ENCODE results near the gene ADCY2. TPM values are rescaled to one million over a fixed set of nuclear protein-coding genes. Genes with fewer than 3 reads are reported as not detected.

Gene ADCY2
- total and polyA plus RNA-seq, 9 of the 15 experiments (the other 6 are each of a cell fraction or from before 2014, with no cell fraction given) = 0.01 to 0.15 (median 0.03) TPM; not detected in 5

- no peaks in the 10 kb centered on the region for H3K79me2 ChIP-seq (ENCODE audit: control insufficient read depth, insufficient read depth, low read length)
- BruUV-seq (replicated peaks) = no TSS peak
- no peaks in the 10 kb centered on the region for H3K36me3 ChIP-seq (ENCODE audit: control insufficient read depth, insufficient read depth, low read length)
- no peaks in the 10 kb centered on the region for H3K4me1 ChIP-seq (replicated peaks in 1 of 2; ENCODE audit: control insufficient read depth in 2 of 2, insufficient read depth in 2 of 2, low read length in 2 of 2)
- TF ChIP-seq ZNF316 (IDR thresholded peaks at IDR 0.05) = peak; percentile 90
- TF ChIP-seq MAFK (IDR thresholded peaks at IDR 0.05; ENCODE audit: low read length) = peak; percentile 85
- peak; percentile 71; the same call in 1 of the 2 replicates for TF ChIP-seq C11orf30 (IDR thresholded peaks at IDR 0.05; ENCODE audit: low read depth)
- peak; percentile 75 for TF ChIP-seq MAFG (tag; conservative IDR thresholded peaks at IDR 0.05)
- no peak for TF ChIP-seq MTA3 (IDR thresholded peaks at IDR 0.05; ENCODE audit: borderline replicate concordance)
- TF ChIP-seq MAFF (IDR thresholded peaks at IDR 0.05; ENCODE audit: low read length) = peak; percentile 86
- no peak for TF ChIP-seq ZNF398 (CRISPR knock-in tag; IDR thresholded peaks at IDR 0.05)
- no peak for TF ChIP-seq ZNF584 (CRISPR knock-in tag; IDR thresholded peaks at IDR 0.05; ENCODE audit: low read depth)
- DNase-seq (ENCODE audit: extremely low read depth in 1 of 4, low spot score in 3 of 4) = no peak
- H3K9me3 ChIP-seq (replicated peaks; ENCODE audit: control insufficient read depth, insufficient read depth, low read depth, low read length) = no peaks in the 10 kb centered on the region
- no peak overlapping the region for H3K4me2 ChIP-seq (ENCODE audit: insufficient read depth, low read length)
- ATAC-seq = no peak
- no peaks in the 10 kb centered on the region for H3K27me3 ChIP-seq (ENCODE audit: control insufficient read depth in 2 of 2, insufficient read depth in 2 of 2, low read length in 2 of 2)
- no peak overlapping the region for H3K9ac ChIP-seq (ENCODE audit: insufficient read depth in 1 of 2, low read depth in 2 of 2, low read length in 2 of 2)
- H2AFZ ChIP-seq (ENCODE audit: low read depth, low read length) = no peak overlapping the region
- H3K27ac ChIP-seq (ENCODE audit: extremely low read depth, low read depth, low read length) = no peak overlapping the region
- ChIA-PET CTCF (ENCODE audit: low intra/inter-chr PET ratio) (no interaction called here), POLR2A (no interaction called here)
- no peaks in the 10 kb centered on the region for H3K9me1 ChIP-seq (ENCODE audit: control insufficient read depth, insufficient read depth, low read length)
- in situ Hi-C loops (cut with MboI) (no loop called here), intact Hi-C loops (cut with micrococcal nuclease) (no loop called here)
- H3K4me3 ChIP-seq = no peak overlapping the region
- no peaks in the 10 kb centered on the region for H4K20me1 ChIP-seq (replicated peaks; ENCODE audit: control insufficient read depth, insufficient read depth, low read length)
- FAIRE-seq = no peak
- 2% methylated on average over 2 of the region's 2 CpGs for WGBS (ENCODE audit: insufficient coverage, low coverage, missing lambda C conversion rate)
Measured at GRCh38 chr5:7584749-7585148, 188.8 kb downstream of the ADCY2 start.

Data from K562 (cell line).